ENCODE data around the gene STK32B.

STK32B gene

GRCh38 chr4:5511791-5512190, 460.5 kb downstream of the STK32B start:
- no peak for DNase-seq (ENCODE audit: extremely low read depth, low read depth)
- no peak overlapping the region for H3K4me3 ChIP-seq (replicated peaks; ENCODE audit: low read depth, low read length)
- TF ChIP-seq CTCF (IDR thresholded peaks at IDR 0.05; ENCODE audit: low read depth, low read length, missing control alignments), result no peak

GRCh38 chr4:5515646-5516045, 464.4 kb downstream of the STK32B start:
- no peak overlapping the region for H3K4me3 ChIP-seq (replicated peaks; ENCODE audit: low read depth, low read length)
- TF ChIP-seq CTCF (IDR thresholded peaks at IDR 0.05; ENCODE audit: low read depth, low read length, missing control alignments), result no peak
- DNase-seq (ENCODE audit: extremely low read depth, low read depth), result no peak

GRCh38 chr4:5517372-5517771, 466.1 kb downstream of the STK32B start:
- no peak for TF ChIP-seq CTCF (IDR thresholded peaks at IDR 0.05; ENCODE audit: low read depth, low read length, missing control alignments)
- H3K4me3 ChIP-seq (replicated peaks; ENCODE audit: low read depth, low read length), result no peak overlapping the region
- no peak for DNase-seq (ENCODE audit: extremely low read depth, low read depth)

GRCh38 chr4:5524446-5525299, 473.4 kb downstream of the STK32B start:
- peak; percentile 27 for DNase-seq (ENCODE audit: extremely low read depth, low read depth)
- H3K4me3 ChIP-seq (replicated peaks; ENCODE audit: low read depth, low read length), result no peak overlapping the region
- TF ChIP-seq CTCF (IDR thresholded peaks at IDR 0.05; ENCODE audit: low read depth, low read length, missing control alignments), result no peak

- H3K4me3 ChIP-seq (replicated peaks; ENCODE audit: low read depth, low read length), result no peak overlapping the region
- no peak for DNase-seq (ENCODE audit: extremely low read depth, low read depth)
- no peak for TF ChIP-seq CTCF (IDR thresholded peaks at IDR 0.05; ENCODE audit: low read depth, low read length, missing control alignments)
These were observed 475.0 kb downstream of the STK32B start for GRCh38 chr4:5526080-5526846.

GRCh38 chr4:5527211-5527610, 475.9 kb downstream of the STK32B start:
- TF ChIP-seq CTCF (IDR thresholded peaks at IDR 0.05; ENCODE audit: low read depth, low read length, missing control alignments), result no peak
- no peak overlapping the region for H3K4me3 ChIP-seq (replicated peaks; ENCODE audit: low read depth, low read length)
- no peak for DNase-seq (ENCODE audit: extremely low read depth, low read depth)
